Measurements from ENCODE around the gene TNRC6B.
"Not testable (repeated sequence)": the region's sequence is repeated elsewhere in the genome, so short reads cannot be mapped to it uniquely, and the experiment has no call there.

The TNRC6B gene

DNA sequence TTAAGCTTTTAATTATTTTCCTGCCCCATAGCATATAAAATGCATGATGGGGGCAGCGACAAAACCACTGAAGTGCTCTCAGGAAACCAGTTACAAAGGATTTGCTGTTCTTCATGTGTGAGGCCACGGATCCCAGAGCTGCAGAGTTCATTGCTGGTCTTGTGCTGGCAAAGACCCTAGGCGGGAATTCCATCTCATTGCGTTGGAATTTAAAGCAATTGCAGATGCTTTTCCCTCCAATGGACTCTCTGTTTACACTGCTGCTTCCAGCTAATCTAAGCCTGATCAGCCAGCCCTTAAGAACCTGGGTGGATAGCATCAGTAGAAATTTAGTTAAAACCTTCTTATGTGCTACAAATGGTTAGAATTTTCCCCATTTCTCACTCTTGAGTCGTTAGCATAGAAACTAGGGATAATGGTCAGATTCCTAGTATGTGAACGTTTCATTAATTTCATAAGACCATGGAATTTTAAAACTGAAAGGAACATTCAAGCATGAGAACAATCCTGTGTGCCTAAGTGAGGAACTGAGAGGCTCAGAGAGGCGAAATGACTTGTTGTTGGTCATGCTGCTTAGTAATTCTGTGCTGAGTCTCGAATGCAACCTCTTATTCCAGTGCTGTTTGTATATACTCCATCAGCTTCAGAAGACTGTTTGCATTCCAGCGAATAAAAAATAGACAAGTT, 132.5 kb downstream of the TNRC6B start:
- no peak for TF ChIP-seq CTCF (IDR thresholded peaks at IDR 0.05; ENCODE audit: control insufficient read depth, extremely low read depth, insufficient read depth)
- no peak for DNase-seq (ENCODE audit: low read depth)

DNA sequence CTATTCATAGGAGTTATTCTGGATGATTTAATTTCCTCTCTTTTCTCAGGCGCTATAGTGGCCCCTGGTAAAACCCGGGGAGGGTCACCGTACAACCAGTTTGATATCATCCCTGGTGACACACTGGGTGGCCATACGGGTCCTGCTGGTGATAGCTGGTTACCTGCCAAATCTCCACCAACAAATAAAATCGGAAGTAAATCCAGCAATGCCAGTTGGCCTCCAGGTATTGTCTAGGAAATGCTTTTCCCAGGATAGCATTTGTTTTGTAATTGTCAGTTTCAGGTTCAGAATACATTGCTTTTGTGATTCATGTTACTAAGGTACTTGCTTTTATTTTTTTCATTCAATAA, 133.0 kb downstream of the TNRC6B start:
- no peak for TF ChIP-seq CTCF (IDR thresholded peaks at IDR 0.05; ENCODE audit: control insufficient read depth, extremely low read depth, insufficient read depth)

More for the DNA sequence above, 132.5 kb downstream of the TNRC6B start:
- no peak overlapping the region for H3K4me3 ChIP-seq (ENCODE audit: low read depth, low read length)

DNA sequence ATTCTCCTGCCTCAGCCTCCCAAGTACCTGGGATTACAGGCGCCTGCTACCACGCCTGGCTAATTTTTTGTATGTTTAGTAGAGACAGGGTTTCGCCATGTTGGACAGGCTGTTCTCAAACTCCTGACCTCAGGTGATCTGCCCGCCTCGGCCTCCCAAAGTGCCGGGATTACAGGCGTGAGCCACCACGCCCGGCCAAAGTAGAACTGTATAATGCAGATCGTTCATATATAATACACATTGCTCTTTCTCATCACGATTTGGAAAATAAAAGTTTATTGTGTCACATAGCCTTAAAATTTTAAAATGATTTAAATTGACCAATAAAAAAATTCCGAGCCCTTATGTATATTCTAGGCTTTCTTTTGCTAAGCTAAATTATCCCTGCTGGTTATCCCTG, 133.9 kb downstream of the TNRC6B start:
- H3K4me3 ChIP-seq (ENCODE audit: low read depth, low read length); DNase-seq (ENCODE audit: low read depth): not testable (repeated sequence)

More for the DNA sequence above, 133.0 kb downstream of the TNRC6B start:
- no peak overlapping the region for H3K4me3 ChIP-seq (ENCODE audit: low read depth, low read length)
- DNase-seq (ENCODE audit: low read depth): peak; percentile 18

DNA sequence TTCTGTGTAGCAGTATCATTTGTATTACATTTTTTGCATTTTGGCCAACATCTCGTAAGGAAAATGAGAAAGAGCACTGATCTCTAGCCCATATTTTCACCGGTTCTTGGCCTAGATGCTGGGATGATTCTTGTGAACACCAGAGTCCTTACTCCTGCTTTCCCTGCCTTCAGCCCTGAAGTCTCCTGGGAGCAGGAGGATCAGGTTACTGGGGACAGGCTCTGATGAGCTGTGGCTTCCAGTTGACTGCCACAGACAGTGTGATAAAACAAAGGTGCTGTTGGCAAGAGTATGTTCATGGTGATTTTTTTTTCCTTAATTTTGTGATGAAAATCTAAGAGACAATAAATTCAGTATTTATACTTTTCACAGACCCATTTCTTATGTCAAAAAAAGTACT, 134.3 kb downstream of the TNRC6B start:
- H3K4me3 ChIP-seq (ENCODE audit: low read depth, low read length): no peak overlapping the region
- TF ChIP-seq CTCF (IDR thresholded peaks at IDR 0.05; ENCODE audit: control insufficient read depth, extremely low read depth, insufficient read depth): no peak
- DNase-seq (ENCODE audit: low read depth): no peak

GRCh38 chr22:40313007-40313406, 135.3 kb downstream of the TNRC6B start:
- no peak for TF ChIP-seq CTCF (IDR thresholded peaks at IDR 0.05; ENCODE audit: control insufficient read depth, extremely low read depth, insufficient read depth)
- no peak for DNase-seq (ENCODE audit: low read depth)
- no peak overlapping the region for H3K4me3 ChIP-seq (ENCODE audit: low read depth, low read length)

GRCh38 chr22:40314041-40314440, 136.3 kb downstream of the TNRC6B start:
- H3K4me3 ChIP-seq (ENCODE audit: low read depth, low read length): no peak overlapping the region

DNA sequence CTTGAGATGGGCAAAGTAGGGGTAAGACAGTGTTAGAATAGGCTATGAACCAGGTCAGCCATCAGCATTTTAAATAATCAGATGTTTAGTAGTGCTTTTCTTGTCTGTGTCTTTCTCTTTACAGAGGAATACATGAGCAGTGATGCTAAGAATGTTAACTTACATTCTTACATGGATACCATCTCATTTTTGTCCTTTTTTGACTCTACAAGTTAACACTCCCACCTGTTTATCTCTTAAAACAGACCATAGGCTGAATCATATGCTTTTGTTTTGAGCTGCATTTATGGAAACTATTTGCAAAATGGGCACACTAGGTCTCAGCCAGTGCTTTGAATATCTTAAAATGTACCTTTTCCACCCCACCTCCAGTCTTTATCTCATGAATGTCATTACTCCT, 143.0 kb downstream of the TNRC6B start:
- TF ChIP-seq CTCF (IDR thresholded peaks at IDR 0.05; ENCODE audit: control insufficient read depth, extremely low read depth, insufficient read depth): no peak
- H3K4me3 ChIP-seq (ENCODE audit: low read depth, low read length): no peak overlapping the region
- no peak for DNase-seq (ENCODE audit: low read depth)

More at GRCh38 chr22:40314041-40314440, 136.3 kb downstream of the TNRC6B start:
- no peak for TF ChIP-seq CTCF (IDR thresholded peaks at IDR 0.05; ENCODE audit: control insufficient read depth, extremely low read depth, insufficient read depth)
- DNase-seq (ENCODE audit: low read depth): no peak
